Tibial nerve (tissue), 4 donors: ENCODE data around the gene TLK1.

Experiments used
- EP300 ChIP-seq, 2 donors: sonication (generic); formaldehyde crosslinking; IDR thresholded peaks; one replicate each; pipeline ENCODE4 v1.6.1; 2017; ENCODE audit warnings: antibody characterized with exemption in 2 of 2, mild to moderate bottlenecking in 1 of 2
- POLR2A ChIP-seq, 2 donors: fragments of 450-650 bp; IDR thresholded peaks; one replicate each; pipeline ENCODE4 v1.6.1; 2017; ENCODE audit warnings: antibody characterized with exemption in 2 of 2, mild to moderate bottlenecking in 2 of 2, moderate library complexity in 2 of 2
- TF ChIP-seq, protein P1 (sequence below), 5 experiments: fragments of 200-600 bp in 3 of 5; fragments of 450-650 bp in 2 of 5; sonication (generic) in 3 of 5; IDR thresholded peaks; one replicate each; pipeline ENCODE4 v1.5.1; 2016 to 2019; ENCODE audit warnings: antibody characterized with exemption in 5 of 5, mild to moderate bottlenecking in 3 of 5, moderate library complexity in 2 of 5

DNA sequence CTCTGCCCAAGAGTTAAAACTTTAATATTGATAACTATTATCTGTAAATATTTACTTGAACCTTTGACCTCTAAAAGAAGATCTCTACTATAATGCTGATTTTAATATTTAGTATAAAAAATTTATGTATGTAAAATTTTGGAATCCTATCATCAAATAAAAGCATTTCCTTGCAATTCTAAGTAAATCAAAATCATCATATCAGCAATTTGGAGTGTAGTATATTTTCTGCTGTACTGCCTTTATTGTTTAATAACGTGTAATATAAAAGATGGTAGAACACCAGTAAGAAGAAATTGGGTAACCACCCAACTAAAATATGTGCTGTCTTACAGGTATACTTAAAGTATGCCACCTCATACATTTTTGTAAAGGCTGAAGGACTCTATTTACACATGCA, 94.6 kb downstream of the TLK1 start:
- TF ChIP-seq, protein P1, sequence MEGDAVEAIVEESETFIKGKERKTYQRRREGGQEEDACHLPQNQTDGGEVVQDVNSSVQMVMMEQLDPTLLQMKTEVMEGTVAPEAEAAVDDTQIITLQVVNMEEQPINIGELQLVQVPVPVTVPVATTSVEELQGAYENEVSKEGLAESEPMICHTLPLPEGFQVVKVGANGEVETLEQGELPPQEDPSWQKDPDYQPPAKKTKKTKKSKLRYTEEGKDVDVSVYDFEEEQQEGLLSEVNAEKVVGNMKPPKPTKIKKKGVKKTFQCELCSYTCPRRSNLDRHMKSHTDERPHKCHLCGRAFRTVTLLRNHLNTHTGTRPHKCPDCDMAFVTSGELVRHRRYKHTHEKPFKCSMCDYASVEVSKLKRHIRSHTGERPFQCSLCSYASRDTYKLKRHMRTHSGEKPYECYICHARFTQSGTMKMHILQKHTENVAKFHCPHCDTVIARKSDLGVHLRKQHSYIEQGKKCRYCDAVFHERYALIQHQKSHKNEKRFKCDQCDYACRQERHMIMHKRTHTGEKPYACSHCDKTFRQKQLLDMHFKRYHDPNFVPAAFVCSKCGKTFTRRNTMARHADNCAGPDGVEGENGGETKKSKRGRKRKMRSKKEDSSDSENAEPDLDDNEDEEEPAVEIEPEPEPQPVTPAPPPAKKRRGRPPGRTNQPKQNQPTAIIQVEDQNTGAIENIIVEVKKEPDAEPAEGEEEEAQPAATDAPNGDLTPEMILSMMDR (IDR thresholded peaks at IDR 0.05), result no peak
- TF ChIP-seq POLR2A (IDR thresholded peaks at IDR 0.05) (no peak), EP300 (IDR thresholded peaks at IDR 0.05) (no peak)
